ENCODE data around the gene HES5. TPM values are rescaled to one million over a fixed set of nuclear protein-coding genes. Genes with fewer than 3 reads are reported as not detected.

Gene HES5
- total and polyA plus RNA-seq, 2 of the 13 experiments (the other 11 are each of a cell fraction or from before 2014, with no cell fraction given), result not detected

GRCh38 chr1:2495026-2495425, 35.0 kb downstream of the HES5 start (continued):
- TF ChIP-seq, protein P1, sequence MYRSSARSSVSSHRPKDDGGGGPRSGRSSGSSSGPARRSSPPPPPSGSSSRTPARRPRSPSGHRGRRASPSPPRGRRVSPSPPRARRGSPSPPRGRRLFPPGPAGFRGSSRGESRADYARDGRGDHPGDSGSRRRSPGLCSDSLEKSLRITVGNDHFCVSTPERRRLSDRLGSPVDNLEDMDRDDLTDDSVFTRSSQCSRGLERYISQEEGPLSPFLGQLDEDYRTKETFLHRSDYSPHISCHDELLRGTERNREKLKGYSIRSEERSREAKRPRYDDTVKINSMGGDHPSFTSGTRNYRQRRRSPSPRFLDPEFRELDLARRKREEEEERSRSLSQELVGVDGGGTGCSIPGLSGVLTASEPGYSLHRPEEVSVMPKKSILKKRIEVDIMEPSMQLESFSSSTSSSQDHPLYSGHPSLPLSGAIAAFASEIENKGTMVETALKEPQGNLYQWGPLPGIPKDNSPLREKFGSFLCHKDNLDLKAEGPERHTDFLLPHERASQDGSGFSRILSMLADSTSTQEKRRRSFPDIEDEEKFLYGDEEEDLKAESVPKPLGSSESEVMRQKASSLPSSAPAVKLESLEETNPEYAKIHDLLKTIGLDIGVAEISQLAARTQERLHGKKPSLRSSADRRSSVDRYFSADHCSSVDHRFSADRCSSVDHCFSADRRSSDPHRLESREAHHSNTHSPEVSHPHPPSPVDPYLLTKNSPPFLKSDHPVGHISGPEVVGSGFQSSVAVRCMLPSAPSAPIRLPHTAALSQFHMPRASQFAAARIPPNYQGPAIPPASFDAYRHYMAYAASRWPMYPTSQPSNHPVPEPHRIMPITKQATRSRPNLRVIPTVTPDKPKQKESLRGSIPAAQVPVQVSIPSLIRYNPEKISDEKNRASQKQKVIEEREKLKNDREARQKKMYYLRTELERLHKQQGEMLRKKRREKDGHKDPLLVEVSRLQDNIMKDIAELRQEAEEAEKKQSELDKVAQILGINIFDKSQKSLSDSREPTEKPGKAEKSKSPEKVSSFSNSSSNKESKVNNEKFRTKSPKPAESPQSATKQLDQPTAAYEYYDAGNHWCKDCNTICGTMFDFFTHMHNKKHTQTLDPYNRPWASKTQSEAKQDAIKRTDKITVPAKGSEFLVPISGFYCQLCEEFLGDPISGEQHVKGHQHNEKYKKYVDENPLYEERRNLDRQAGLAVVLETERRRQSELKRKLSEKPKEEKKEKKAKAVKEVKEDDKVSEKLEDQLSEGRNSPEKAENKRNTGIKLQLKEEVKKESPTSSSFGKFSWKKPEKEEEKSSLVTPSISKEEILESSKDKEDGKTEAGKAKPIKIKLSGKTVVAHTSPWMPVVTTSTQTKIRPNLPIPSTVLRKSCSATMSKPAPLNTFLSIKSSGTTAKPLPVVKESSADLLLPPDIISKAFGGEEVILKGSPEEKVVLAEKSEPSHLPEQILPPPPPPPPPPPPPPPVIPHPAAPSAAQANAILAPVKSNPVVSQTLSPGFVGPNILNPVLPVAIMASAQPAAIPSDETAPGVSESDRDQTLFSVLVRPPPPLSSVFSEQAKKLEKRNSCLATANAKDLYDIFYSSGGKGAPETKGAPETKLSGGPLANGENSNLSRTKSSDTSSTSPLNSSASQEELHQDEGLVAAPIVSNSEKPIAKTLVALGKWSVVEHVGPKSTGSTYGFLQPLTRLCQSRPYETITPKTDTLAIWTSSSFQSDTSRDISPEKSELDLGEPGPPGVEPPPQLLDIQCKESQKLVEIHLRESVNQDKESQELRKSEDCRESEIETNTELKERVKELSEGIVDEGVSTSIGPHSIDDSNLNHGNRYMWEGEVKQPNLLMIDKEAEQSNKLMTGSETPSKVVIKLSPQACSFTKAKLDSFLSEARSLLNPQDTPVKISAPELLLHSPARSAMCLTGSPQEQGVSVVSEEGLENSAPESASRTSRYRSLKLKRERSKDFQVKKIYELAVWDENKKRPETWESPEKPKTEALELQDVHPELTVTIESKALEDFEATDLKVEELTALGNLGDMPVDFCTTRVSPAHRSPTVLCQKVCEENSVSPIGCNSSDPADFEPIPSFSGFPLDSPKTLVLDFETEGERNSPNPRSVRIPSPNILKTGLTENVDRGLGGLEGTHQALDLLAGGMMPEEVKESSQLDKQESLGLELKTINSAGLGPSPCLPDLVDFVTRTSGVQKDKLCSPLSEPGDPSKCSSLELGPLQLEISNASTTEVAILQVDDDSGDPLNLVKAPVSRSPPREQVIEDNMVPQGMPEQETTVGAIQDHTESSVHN (CRISPR knock-in tag; IDR thresholded peaks at IDR 0.05), result no peak
- TF ChIP-seq PHF21A (CRISPR knock-in tag; IDR thresholded peaks at IDR 0.05) (no peak), ZNF337 (CRISPR knock-in tag; IDR thresholded peaks at IDR 0.05; ENCODE audit: borderline replicate concordance, low read depth) (no peak)

GRCh38 chr1:2494323-2494693, 35.8 kb downstream of the HES5 start:
- H3K27ac ChIP-seq (ENCODE audit: extremely low read length, insufficient read depth, low read length), result no peak overlapping the region
- no peak overlapping the region for H3K9ac ChIP-seq (ENCODE audit: insufficient read depth, low read depth, low read length)
- peaks cover 32% of the 10 kb centered on the region for H3K4me1 ChIP-seq (ENCODE audit: insufficient read depth, low read length)
- in situ Hi-C loops (cut with HindIII; ENCODE audit: extremely low pct_ligation_motif_present, low pct_unique_long_range_greater_than_20kb), result no loop called here
- no peaks in the 10 kb centered on the region for H4K20me1 ChIP-seq (ENCODE audit: insufficient read depth, low read length)
- POLR2A ChIA-PET, result no interaction called here
- FAIRE-seq (no peak), ATAC-seq (peak; percentile 17; the same call in 2 of the 3 replicates), DNase-seq (ENCODE audit: low spot score) (peak; percentile 28)
- BruUV-seq (replicated peaks), result no TSS peak
- no peak overlapping the region for H2AFZ ChIP-seq (ENCODE audit: low read length)
- H3K4me2 ChIP-seq (ENCODE audit: low read depth, low read length), result no peak overlapping the region; the same call in 1 of the 2 replicates
- intact Hi-C loops (cut with micrococcal nuclease; ENCODE audit: unreplicated experiment), result no loop called here
- H3K36me3 ChIP-seq (replicated peaks in 1 of 2; ENCODE audit: control insufficient read depth in 1 of 2, insufficient read depth in 2 of 2, low read length in 2 of 2), result no peaks in the 10 kb centered on the region
- no peaks in the 10 kb centered on the region for H3K79me2 ChIP-seq (ENCODE audit: insufficient read depth, low read length)
- 4% methylated on average over 13 of the region's 19 CpGs for WGBS (ENCODE audit: low lambda C conversion rate)
- H3K27me3 ChIP-seq (ENCODE audit: control insufficient read depth in 1 of 2, insufficient read depth in 2 of 2, low read length in 2 of 2), result peaks cover 41 to 79% of the 10 kb centered on the region in 2 experiments
- CTCF ChIA-PET (ENCODE audit: low intra/inter-chr PET ratio, low total read pairs), result no interaction called here
- H3K4me3 ChIP-seq (replicated peaks in 1 of 3; ENCODE audit: insufficient read depth in 1 of 3, low read depth in 2 of 3, low read length in 3 of 3), result no peak overlapping the region
- H3K9me3 ChIP-seq (ENCODE audit: low read length), result no peaks in the 10 kb centered on the region
- TF ChIP-seq CEBPG (CRISPR knock-in tag; IDR thresholded peaks at IDR 0.05) (peak; percentile 90), CREB1 (IDR thresholded peaks at IDR 0.05) (no peak), CREB1 (CRISPR knock-in tag; IDR thresholded peaks at IDR 0.05) (peak; percentile 41; the same call in 1 of the 2 replicates), CEBPB (IDR thresholded peaks at IDR 0.05; ENCODE audit: borderline replicate concordance, low read depth, low read length) (peak; percentile 96), GATAD2A (CRISPR knock-in tag; IDR thresholded peaks at IDR 0.05) (0 out of 2 replicates have a peak, but pooled peaks have one; percentile 25), HDAC1 (CRISPR knock-in tag; IDR thresholded peaks at IDR 0.05) (peak; percentile 16; the same call in 1 of the 2 replicates), BCL6 (CRISPR knock-in tag; IDR thresholded peaks at IDR 0.05) (0 out of 2 replicates have a peak, but pooled peaks have one; percentile 16), PATZ1 (CRISPR knock-in tag; IDR thresholded peaks at IDR 0.05) (no peak), ZNF10 (CRISPR knock-in tag; IDR thresholded peaks at IDR 0.05; ENCODE audit: borderline replicate concordance, low read depth) (no peak), NCOA5 (CRISPR knock-in tag; IDR thresholded peaks at IDR 0.05) (no peak)

All from HepG2 (cell line).